Naive thymus-derived CD4-positive, alpha-beta T cell (primary cell): ENCODE data around the gene VSIR. TPM values are rescaled to one million over a fixed set of nuclear protein-coding genes. Genes with fewer than 3 reads are reported as not detected.

ENCODE experiments used
- ATAC-seq: fragments of 150-1000 bp; cut with Tn5 transposase; 2 replicates; pipeline ENCODE4 v1.10.0; 2021; ENCODE audit warnings: mild to moderate bottlenecking, moderate library complexity
- CTCF ChIA-PET: fragments of 350-600 bp; sonication (Branson Sonifier 250); formaldehyde crosslinking; loops from one replicate; lab custom pipeline; 2021; ENCODE audit warnings: antibody characterized with exemption; lab: Charles Lee
- POLR2A ChIA-PET: fragments of 350-600 bp; sonication (Branson Sonifier 250); formaldehyde crosslinking; loops from one replicate; lab custom pipeline; 2021; ENCODE audit warnings: antibody characterized with exemption, inconsistent platforms; lab: Charles Lee
- DNase-seq, 9 donors: peaks; one replicate each; pipeline versions ENCODE4 v3.0.0 to v3.0.0-alpha.2; 2020 to 2022; ENCODE audit warnings: mixed read lengths in 1 of 9
- H3K27ac ChIP-seq: one replicate; pipeline ENCODE4 v1.7.0; 2013; ENCODE audit warnings: mild to moderate bottlenecking, low read depth, low read length, moderate library complexity
- H3K27me3 ChIP-seq, 2 donors: one replicate each; pipeline ENCODE4 v1.7.0; 2013; ENCODE audit warnings: low read length in 2 of 2, mild to moderate bottlenecking in 2 of 2, moderate library complexity in 2 of 2; ENCODE audit not compliant: control insufficient read depth in 2 of 2, insufficient read depth in 2 of 2
- H3K36me3 ChIP-seq, 3 experiments: 1 replicate in 2 of 3; 2 replicates in 1 of 3; pipeline ENCODE4 v1.7.0; 2013; ENCODE audit warnings: low read length in 3 of 3, mild to moderate bottlenecking in 3 of 3, moderate library complexity in 1 of 3; ENCODE audit not compliant: insufficient read depth in 3 of 3, control insufficient read depth in 2 of 3
- H3K4me1 ChIP-seq, 2 donors: one replicate each; pipeline ENCODE4 v1.7.0; 2013; ENCODE audit warnings: low read length in 2 of 2, mild to moderate bottlenecking in 2 of 2, moderate library complexity in 1 of 2; ENCODE audit not compliant: control insufficient read depth in 2 of 2, insufficient read depth in 2 of 2
- H3K4me3 ChIP-seq: 2 replicates; pipeline ENCODE4 v1.7.0; 2013; ENCODE audit warnings: mild to moderate bottlenecking, low read length
- H3K9me3 ChIP-seq, 3 experiments: 1 replicate in 2 of 3; 2 replicates in 1 of 3; pipeline ENCODE4 v1.7.0; 2013; ENCODE audit warnings: low read length in 3 of 3; ENCODE audit not compliant: control insufficient read depth in 2 of 3
- H3K27ac Mint-ChIP-seq, 9 donors: one replicate each; pipeline ENCODE4 v1.8.0; 2020 to 2022; ENCODE audit warnings: mixed read lengths in 9 of 9, mild to moderate bottlenecking in 8 of 9, moderate library complexity in 5 of 9, inconsistent platforms in 2 of 9
- H3K27me3 Mint-ChIP-seq, 5 donors: one replicate each; pipeline ENCODE4 v1.8.0; 2021 to 2022; ENCODE audit warnings: mixed read lengths in 5 of 5, mild to moderate bottlenecking in 1 of 5
- H3K36me3 Mint-ChIP-seq, 5 donors: one replicate each; pipeline ENCODE4 v1.8.0; 2020 to 2022; ENCODE audit warnings: mixed read lengths in 5 of 5, mild to moderate bottlenecking in 3 of 5, inconsistent platforms in 1 of 5
- H3K4me1 Mint-ChIP-seq, 7 donors: one replicate each; pipeline ENCODE4 v1.8.0; 2020 to 2022; ENCODE audit warnings: mixed read lengths in 7 of 7, mild to moderate bottlenecking in 3 of 7, inconsistent platforms in 1 of 7
- H3K4me3 Mint-ChIP-seq, 10 donors: one replicate each; pipeline ENCODE4 v1.8.0; 2020 to 2022; ENCODE audit warnings: mild to moderate bottlenecking in 10 of 10, mixed read lengths in 10 of 10, moderate library complexity in 6 of 10, inconsistent platforms in 2 of 10
- H3K9me3 Mint-ChIP-seq, 11 donors: one replicate each; pipeline ENCODE4 v1.8.0; 2020 to 2022; ENCODE audit warnings: mixed read lengths in 11 of 11, mild to moderate bottlenecking in 4 of 11, inconsistent platforms in 1 of 11, moderate library complexity in 1 of 11
- intact Hi-C, 2 donors: fragments of 100-400 bp; cut with micrococcal nuclease; formaldehyde crosslinking; loops; one replicate each; pipeline ENCODE4 v1.15.1; 2023
- polyA plus RNA-seq, 2 donors: library from polyadenylated mRNA; unstranded; fragments of 300-500 nt; fragmentation: Illumina TruSeq; gene quantifications; one replicate each; pipeline ENCODE4 v1.2.3, GENCODE V29; 2021
- total RNA-seq, 6 experiments: library from RNA in 5 of 6; stranded (reverse) in 5 of 6; gene quantifications; 1 replicate in 5 of 6; 2 replicates in 1 of 6; pipeline ENCODE4 v1.2.3 and lab custom pipeline; 2021 to 2026

VSIR gene
- total and polyA plus RNA-seq, 7 experiments from 2014 or later = 91.1 to 300 (median 124) TPM

DNA sequence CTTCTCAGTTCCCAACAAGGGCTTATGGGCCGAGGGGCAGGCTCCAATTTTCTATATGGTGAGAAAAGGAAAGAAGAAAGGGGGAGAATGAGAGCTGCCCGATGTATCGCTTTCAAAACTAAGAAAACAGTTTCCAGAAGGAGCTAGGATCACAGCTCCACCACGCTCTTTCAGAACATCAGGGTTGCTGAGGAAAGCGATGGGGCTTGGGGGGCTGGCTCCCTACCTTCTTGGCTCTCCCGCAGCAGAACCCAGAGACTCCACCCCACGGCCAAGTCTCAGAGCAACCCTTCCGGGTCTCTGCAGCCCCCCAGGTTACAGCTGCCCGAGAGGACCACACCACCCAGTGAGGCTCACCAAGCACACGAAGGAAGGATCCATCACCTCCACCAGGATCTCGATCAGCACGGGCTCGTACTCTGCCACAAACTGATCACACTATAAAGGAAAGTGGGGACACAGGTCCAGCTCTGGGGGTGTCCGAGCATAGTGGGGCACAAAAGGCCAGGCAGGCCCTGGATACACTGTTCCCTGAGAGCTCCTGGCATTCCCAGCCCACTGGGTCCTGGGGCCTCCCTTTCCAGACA lies 45.4 kb upstream of the VSIR start:
- no peak overlapping the region for H3K27ac Mint-ChIP-seq
- CTCF ChIA-PET = no interaction called here
- intact Hi-C loops = no loop called here
- no peaks in the 10 kb centered on the region for H3K27me3 Mint-ChIP-seq
- H3K4me1 ChIP-seq = no peaks in the 10 kb centered on the region
- DNase-seq = no peak
- no peak for ATAC-seq
- POLR2A ChIA-PET = interaction anchor here (0.7 kb wide), 1 partner anchor 1675 kb away, joined by 3 read pairs; no protein-coding TSS in a partner anchor
- no peaks in the 10 kb centered on the region for H3K9me3 Mint-ChIP-seq
- H3K9me3 ChIP-seq = no peaks in the 10 kb centered on the region
- no peaks in the 10 kb centered on the region for H3K27me3 ChIP-seq
- H3K4me3 ChIP-seq = no peak overlapping the region
- H3K27ac ChIP-seq = no peak overlapping the region
- peaks cover 9 to 45% (median 15%) of the 10 kb centered on the region in 5 donors for H3K36me3 Mint-ChIP-seq
- H3K36me3 ChIP-seq = peaks cover 6 to 90% (median 37%) of the 10 kb centered on the region in 3 experiments
- peaks cover 0 to 14% (median 0%) of the 10 kb centered on the region in 7 donors for H3K4me1 Mint-ChIP-seq
- H3K4me3 Mint-ChIP-seq = no peak overlapping the region

DNA sequence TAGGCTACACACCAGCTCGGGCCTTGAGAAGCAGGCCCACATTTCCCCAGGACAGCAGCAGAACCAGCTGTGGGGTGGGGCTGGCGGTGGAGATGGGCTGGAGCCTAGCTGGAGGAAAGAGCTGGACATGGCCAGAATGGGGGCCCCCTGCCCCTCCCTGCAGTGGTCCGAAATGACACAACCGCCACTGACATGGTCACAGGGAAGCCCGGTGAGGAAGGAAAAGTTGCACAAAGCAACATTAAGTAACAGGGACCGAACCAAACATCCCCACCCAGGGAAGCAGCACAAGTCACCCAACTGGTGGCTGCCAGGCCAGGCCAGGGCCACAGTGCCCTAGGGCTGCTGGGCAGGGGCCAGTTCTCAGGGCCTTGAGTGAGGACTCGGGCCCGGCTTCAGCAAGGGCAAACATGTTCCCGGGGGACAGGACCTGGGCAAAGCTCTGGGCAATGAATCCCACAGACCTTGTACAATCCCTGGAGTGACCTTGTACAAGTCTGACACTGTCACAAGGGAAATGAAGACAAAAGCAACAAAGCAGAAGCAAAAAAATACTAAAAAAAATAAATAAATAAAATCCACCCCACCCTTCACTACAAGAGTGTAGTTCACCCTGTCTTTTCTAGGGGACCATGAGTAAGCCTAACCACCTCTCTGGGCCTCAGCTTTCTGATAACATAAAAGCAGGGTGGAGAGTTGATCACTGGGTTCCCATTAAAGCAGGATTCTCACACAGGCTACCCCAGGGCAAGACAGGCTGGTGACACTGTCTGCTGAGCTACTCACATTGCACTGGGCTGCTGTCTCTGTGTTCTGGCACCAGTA lies 44.7 kb upstream of the VSIR start:
- Histone ChIP-seq H3K4me1 (no peaks in the 10 kb centered on the region), H3K27me3 (no peaks in the 10 kb centered on the region), H3K27ac (no peak overlapping the region), H3K4me3 (no peak overlapping the region), H3K9me3 (no peaks in the 10 kb centered on the region), H3K36me3 (peaks cover 6 to 83% (median 37%) of the 10 kb centered on the region in 3 experiments)
- Mint-ChIP-seq H3K27me3 (no peaks in the 10 kb centered on the region), H3K27ac (no peak overlapping the region), H3K4me1 (peaks cover 0 to 14% (median 0%) of the 10 kb centered on the region in 7 donors), H3K36me3 (peaks cover 9 to 42% (median 15%) of the 10 kb centered on the region in 5 donors), H3K9me3 (no peaks in the 10 kb centered on the region), H3K4me3 (no peak overlapping the region)
- no peak for DNase-seq
- peak; percentile 76 for ATAC-seq
- ChIA-PET CTCF (no interaction called here), POLR2A (interaction anchor here (0.7 kb wide), 1 partner anchor 1674 kb away, joined by 3 read pairs; no protein-coding TSS in a partner anchor)
- intact Hi-C loops = no loop called here

DNA sequence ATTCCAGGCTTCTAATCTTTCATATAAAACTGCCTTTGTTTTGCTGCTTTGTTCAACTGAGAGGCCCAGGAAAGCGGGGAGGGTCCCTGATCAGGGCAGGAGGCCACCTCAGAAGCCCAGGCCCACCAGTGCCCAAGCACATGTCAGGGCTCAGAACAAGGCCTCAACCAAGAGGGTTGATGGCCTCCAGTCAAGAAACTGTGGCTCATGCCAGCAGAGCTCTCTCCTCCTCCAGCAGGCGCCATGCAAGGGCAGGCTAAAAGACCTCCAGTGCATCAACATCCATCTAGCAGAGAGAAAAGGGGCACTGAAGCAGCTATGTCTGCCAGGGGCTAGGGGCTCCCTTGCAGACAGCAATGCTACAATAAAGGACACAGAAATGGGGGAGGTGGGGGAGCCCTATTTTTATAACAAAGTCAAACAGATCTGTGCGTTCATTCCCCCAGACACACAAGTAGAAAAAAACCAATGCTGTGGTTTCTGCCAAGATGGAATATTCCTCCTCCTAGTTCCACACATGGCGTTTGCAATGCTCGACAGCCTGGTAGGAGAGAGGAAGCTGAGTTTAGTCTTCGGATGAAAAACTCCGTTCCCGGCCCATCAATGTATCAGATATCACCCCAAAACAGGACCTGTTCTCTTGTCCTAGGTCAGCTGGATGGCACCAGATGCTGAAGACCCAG lies 43.8 kb upstream of the VSIR start:
- no peaks in the 10 kb centered on the region for H3K9me3 ChIP-seq
- Mint-ChIP-seq H3K4me1 (peaks cover 0 to 7% (median 0%) of the 10 kb centered on the region in 7 donors), H3K4me3 (no peak overlapping the region), H3K27me3 (no peaks in the 10 kb centered on the region), H3K27ac (peak overlapping the region in 5 of 9 donors; percentile 36 to 51 (median 46)), H3K36me3 (peaks cover 9 to 42% (median 14%) of the 10 kb centered on the region in 5 donors), H3K9me3 (no peaks in the 10 kb centered on the region)
- intact Hi-C loops = no loop called here
- H3K27ac ChIP-seq = no peak overlapping the region
- CTCF ChIA-PET = interaction anchor here (0.8 kb wide), 1 partner anchor 16 kb away, joined by 3 read pairs; no protein-coding TSS in a partner anchor
- no peaks in the 10 kb centered on the region for H3K27me3 ChIP-seq
- DNase-seq (no peak), ATAC-seq (no peak)
- POLR2A ChIA-PET = no interaction called here
- H3K4me3 ChIP-seq = no peak overlapping the region
- H3K36me3 ChIP-seq = peaks cover 6 to 75% (median 37%) of the 10 kb centered on the region in 3 experiments
- H3K4me1 ChIP-seq = no peaks in the 10 kb centered on the region

- Mint-ChIP-seq H3K9me3 (no peaks in the 10 kb centered on the region), H3K27me3 (no peaks in the 10 kb centered on the region), H3K4me1 (peaks cover 0 to 7% (median 0%) of the 10 kb centered on the region in 7 donors), H3K36me3 (peaks cover 9 to 42% (median 10%) of the 10 kb centered on the region in 5 donors), H3K4me3 (no peak overlapping the region), H3K27ac (peak overlapping the region in 4 of 9 donors; percentile 36 to 70 (median 54))
- Histone ChIP-seq H3K4me3 (no peak overlapping the region), H3K9me3 (no peaks in the 10 kb centered on the region), H3K36me3 (peaks cover 6 to 69% (median 31%) of the 10 kb centered on the region in 3 experiments), H3K4me1 (no peaks in the 10 kb centered on the region), H3K27ac (no peak overlapping the region), H3K27me3 (no peaks in the 10 kb centered on the region)
- DNase-seq = no peak
- intact Hi-C loops = no loop called here
- no peak for ATAC-seq
- ChIA-PET CTCF (interaction anchor here (0.8 kb wide), 1 partner anchor 17 kb away, joined by 3 read pairs; no protein-coding TSS in a partner anchor), POLR2A (no interaction called here)
Observed at GRCh38 chr10:71816421-71816851, 43.1 kb upstream of the VSIR start.

- H3K4me3 Mint-ChIP-seq = no peak overlapping the region
- Histone ChIP-seq H3K27ac (no peak overlapping the region), H3K36me3 (peaks cover 0 to 61% (median 29%) of the 10 kb centered on the region in 3 experiments), H3K4me1 (no peaks in the 10 kb centered on the region), H3K4me3 (no peak overlapping the region), H3K27me3 (no peaks in the 10 kb centered on the region), H3K9me3 (no peaks in the 10 kb centered on the region)
- peaks cover 0 to 7% (median 0%) of the 10 kb centered on the region in 7 donors for H3K4me1 Mint-ChIP-seq
- CTCF ChIA-PET = no interaction called here
- POLR2A ChIA-PET = no interaction called here
- H3K27ac Mint-ChIP-seq = peak overlapping the region in 1 of 9 donors; percentile 72
- ATAC-seq (no peak), DNase-seq (no peak)
- intact Hi-C loops = no loop called here
- H3K36me3 Mint-ChIP-seq = peaks cover 4 to 37% (median 7%) of the 10 kb centered on the region in 5 donors
- H3K27me3 Mint-ChIP-seq = no peaks in the 10 kb centered on the region
- H3K9me3 Mint-ChIP-seq = no peaks in the 10 kb centered on the region
Observed at GRCh38 chr10:71815515-71816130, 42.3 kb upstream of the VSIR start.

DNA sequence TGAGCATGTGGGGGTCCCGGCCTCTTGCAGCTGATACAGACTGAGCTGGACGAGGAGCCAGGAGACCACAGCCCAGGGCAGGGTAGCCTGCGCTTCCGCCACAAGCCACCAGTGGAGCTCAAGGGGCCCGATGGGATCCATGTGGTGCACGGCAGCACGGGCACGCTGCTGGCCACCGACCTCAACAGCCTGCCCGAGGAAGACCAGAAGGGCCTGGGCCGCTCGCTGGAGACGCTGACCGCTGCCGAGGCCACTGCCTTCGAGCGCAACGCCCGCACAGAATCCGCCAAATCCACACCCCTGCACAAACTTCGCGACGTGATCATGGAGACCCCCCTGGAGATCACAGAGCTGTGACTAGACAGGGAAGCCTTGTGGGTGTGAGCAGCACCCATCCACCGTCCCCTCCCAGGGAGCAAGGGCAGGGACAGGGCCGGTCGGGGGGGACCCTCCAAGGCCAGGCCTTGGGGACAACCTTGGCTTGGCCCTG lies 41.6 kb upstream of the VSIR start:
- Mint-ChIP-seq H3K4me3 (no peak overlapping the region), H3K4me1 (peaks cover 0 to 7% (median 0%) of the 10 kb centered on the region in 7 donors), H3K9me3 (no peaks in the 10 kb centered on the region), H3K36me3 (peaks cover 4 to 37% (median 7%) of the 10 kb centered on the region in 5 donors), H3K27ac (peak overlapping the region in 1 of 9 donors; percentile 43), H3K27me3 (no peaks in the 10 kb centered on the region)
- intact Hi-C loops = no loop called here
- Histone ChIP-seq H3K36me3 (peaks cover 0 to 54% (median 23%) of the 10 kb centered on the region in 3 experiments), H3K27ac (no peak overlapping the region), H3K4me1 (no peaks in the 10 kb centered on the region), H3K4me3 (no peak overlapping the region), H3K27me3 (no peaks in the 10 kb centered on the region), H3K9me3 (no peaks in the 10 kb centered on the region)
- POLR2A ChIA-PET = no interaction called here
- ATAC-seq = no peak
- DNase-seq = no peak
- CTCF ChIA-PET = no interaction called here
